Coronary artery (tissue), 2 donors: ENCODE results near the gene AP5Z1.

ENCODE experiments used
- DNase-seq: peaks from one replicate; pipeline ENCODE4 v3.0.0-alpha.2; 2017; ENCODE audit warnings: low spot score
- H3K27ac ChIP-seq, 2 donors: fragments of 200-600 bp; sonication (generic); one replicate each; pipeline ENCODE4 v1.5.1; 2016 to 2019
- H3K4me3 ChIP-seq: fragments of 200-600 bp; sonication (generic); 2 replicates; pipeline ENCODE4 v1.5.1; 2016; ENCODE audit warnings: mild to moderate bottlenecking, moderate library complexity
- TF ChIP-seq, protein P1 (sequence below): fragments of 200-600 bp; sonication (generic); IDR thresholded peaks from one replicate; pipeline ENCODE4 v1.5.1; 2019; ENCODE audit warnings: antibody characterized with exemption

Gene AP5Z1

DNA sequence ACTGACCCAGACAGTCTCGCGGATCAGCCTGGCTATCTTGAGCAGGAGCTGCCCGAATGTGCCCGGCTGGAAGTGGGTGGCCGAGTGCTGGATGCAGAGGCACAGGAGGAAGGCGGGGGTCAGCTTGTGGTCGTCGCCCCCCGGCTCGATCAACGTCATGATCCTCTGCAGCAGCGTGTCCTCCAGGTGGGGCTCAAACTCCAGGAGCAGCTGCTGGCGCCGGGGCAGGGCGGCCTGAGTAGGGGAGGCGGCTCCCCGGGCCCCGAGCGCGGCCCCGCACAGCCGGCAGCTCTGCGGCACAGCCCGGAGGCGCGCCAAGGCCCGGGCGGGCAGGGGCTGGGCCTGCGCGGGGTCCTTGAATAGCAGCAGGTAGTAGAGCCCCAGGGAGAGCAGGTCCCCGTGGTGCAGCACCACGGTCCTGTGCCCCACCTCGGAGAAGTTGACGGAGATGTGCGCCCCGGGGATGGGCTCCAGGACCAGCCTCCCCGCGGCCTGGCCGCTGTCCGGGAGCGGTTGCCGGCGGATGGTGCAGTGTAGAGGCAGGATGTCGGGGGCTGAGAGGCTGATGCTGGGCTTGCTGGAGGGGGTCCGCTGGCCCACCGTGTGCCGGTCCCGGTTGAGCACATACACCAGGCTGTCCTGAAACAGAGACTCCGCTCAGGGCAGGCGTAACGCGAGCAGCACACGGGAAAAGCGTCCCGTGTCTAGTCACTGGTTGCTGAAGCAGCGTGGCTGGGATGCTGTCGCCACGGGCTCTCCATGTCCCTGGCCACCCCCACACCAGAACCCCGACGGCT is 59.4 kb downstream of the AP5Z1 start:
- Histone ChIP-seq H3K4me3 (no peak overlapping the region), H3K27ac (no peak overlapping the region)
- DNase-seq: peak; percentile 61
- TF ChIP-seq, protein P1, sequence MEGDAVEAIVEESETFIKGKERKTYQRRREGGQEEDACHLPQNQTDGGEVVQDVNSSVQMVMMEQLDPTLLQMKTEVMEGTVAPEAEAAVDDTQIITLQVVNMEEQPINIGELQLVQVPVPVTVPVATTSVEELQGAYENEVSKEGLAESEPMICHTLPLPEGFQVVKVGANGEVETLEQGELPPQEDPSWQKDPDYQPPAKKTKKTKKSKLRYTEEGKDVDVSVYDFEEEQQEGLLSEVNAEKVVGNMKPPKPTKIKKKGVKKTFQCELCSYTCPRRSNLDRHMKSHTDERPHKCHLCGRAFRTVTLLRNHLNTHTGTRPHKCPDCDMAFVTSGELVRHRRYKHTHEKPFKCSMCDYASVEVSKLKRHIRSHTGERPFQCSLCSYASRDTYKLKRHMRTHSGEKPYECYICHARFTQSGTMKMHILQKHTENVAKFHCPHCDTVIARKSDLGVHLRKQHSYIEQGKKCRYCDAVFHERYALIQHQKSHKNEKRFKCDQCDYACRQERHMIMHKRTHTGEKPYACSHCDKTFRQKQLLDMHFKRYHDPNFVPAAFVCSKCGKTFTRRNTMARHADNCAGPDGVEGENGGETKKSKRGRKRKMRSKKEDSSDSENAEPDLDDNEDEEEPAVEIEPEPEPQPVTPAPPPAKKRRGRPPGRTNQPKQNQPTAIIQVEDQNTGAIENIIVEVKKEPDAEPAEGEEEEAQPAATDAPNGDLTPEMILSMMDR: no peak

DNA sequence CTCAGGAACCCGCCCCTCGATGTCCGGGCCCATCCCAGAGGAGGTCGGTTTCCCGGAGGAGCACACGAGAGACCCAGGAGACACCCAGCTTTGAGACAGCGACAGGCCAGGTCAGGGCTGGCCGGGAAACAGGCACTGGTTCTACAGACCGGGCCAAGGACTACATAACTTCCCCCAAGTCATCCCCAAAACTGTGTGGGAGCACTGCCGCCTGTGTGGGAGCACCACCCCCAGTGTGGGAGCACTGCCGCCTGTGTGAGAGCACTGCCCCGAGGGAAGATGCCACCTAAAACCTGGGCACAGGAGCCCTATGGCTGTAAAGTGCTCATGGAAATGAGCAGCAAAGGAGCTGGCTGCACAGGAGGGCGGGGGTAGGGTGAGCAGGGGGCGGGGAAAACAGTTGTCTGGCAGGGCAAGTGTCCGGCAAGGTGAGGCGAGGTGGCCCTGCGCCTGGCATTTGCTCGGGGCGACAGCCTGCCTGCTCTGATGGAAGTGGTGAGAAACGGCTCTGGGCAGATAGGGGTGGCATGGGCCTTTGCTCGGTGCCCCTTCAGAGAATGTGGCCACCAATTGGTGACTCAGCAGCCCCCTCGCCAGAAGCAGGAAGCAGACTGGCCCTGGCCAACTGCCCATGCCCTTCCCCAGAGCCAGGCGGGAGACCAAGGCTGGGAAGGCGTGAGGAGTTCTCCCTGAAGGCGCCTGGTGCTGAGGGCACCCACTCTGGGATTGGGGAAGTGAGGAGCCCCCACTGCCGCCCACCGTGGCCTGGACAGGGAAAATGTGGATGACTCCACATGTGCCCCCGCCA is 60.2 kb downstream of the AP5Z1 start:
- TF ChIP-seq, protein P1: no peak
- no peak overlapping the region for H3K4me3 ChIP-seq
- no peak overlapping the region for H3K27ac ChIP-seq
- peak; percentile 67 for DNase-seq

DNA sequence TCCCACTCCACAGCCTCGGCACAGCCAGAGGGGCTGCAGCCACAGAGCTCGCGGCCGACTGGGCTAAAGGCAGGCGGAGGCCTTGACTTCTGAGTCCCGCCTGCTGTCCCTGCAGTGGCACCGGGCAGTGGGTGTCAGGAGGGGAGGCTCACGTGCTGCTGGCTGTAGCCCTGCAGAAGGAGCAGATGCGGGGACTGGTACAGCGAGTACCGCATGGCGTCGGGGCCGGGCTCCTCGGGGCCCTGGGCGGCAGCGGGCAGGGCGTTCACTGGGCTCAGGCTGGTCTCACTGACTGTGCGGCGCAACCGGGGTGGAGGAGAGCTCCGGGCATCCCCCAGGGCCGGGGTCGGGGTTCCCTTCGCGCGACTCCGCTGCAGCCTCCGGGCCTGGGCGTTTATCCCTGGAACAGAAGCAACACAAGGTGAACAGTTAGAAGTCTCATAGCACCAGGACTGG is 60.8 kb downstream of the AP5Z1 start:
- peak; percentile 64 for DNase-seq
- Histone ChIP-seq H3K27ac (no peak overlapping the region), H3K4me3 (no peak overlapping the region)
- TF ChIP-seq, protein P1: no peak

DNA sequence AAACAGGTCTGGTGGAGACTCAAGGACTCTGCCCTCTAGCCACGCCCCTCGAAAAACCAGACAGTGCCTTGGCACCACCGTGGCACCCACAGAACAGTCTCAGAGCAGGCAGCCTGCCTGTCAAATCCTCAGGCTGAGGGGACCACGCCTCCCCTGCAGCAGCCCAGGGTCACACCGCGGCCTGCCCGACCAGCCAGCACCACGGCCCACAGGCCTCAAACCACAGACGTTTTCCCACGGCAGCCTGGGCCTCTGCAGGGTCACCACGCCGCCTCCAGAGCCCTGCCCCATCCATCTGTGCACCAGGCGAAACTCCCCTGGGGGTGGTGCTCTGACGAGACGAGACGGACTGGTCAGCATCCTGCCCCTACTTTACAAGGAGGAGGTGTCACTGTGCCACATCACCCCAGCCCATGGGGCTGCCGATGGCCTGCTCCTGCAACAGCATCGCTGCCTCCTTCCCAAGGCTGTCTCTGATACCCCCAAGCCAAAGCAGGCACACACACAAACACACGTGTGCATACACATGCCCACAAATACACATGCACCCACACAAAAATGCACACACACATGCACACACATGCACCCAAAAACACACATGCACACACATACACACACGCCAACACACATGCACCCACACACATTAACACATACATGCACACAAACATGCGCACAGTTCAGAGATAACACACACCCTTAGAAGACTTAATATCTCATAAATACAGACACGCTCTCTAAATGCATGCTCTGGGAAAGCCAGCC is 61.8 kb downstream of the AP5Z1 start:
- no peak overlapping the region for H3K4me3 ChIP-seq
- DNase-seq: peak; percentile 70
- no peak overlapping the region for H3K27ac ChIP-seq
- TF ChIP-seq, protein P1: no peak

DNA sequence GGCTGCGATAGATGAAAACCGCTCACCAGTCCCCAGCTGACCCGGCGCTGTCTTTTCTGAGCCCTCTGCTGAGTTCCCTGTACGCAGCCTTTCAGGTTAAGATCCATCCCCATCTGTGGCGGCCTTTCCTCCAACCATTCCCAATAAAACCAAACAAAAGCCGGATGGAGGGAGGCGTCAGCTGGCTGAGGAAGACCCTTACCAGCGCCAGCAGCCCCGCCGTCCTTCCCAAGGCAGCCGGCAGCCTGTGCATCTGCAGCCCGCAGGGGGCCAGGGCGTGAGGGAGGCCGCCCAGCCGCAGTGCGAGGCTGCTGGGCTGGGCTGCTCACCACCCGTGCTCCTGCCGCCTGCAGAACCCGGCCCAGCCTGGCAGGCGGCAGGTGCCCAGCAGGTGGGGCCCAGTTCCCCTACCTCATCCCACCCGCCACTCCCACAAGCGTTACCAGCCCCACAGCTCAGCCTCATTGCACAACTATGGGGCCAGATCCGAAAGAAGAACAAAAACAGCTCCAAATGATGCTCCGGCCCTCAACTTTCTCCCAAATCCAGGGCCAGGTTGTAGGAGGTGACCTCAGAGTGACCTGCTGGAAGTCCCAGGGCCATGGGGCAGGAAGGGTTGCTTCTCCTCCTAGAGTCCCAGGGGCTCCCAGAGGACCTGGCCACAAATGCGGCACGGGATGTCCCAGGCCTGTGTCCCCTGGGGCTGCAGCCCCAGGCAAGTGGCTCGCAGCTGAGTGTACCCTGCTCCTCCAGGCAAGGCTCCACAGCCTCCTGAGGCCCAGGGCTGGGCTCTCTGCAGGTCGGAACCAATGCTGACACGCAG is 62.6 kb downstream of the AP5Z1 start:
- DNase-seq: peak; percentile 64
- TF ChIP-seq, protein P1: no peak
- Histone ChIP-seq H3K4me3 (no peak overlapping the region), H3K27ac (no peak overlapping the region)

DNA sequence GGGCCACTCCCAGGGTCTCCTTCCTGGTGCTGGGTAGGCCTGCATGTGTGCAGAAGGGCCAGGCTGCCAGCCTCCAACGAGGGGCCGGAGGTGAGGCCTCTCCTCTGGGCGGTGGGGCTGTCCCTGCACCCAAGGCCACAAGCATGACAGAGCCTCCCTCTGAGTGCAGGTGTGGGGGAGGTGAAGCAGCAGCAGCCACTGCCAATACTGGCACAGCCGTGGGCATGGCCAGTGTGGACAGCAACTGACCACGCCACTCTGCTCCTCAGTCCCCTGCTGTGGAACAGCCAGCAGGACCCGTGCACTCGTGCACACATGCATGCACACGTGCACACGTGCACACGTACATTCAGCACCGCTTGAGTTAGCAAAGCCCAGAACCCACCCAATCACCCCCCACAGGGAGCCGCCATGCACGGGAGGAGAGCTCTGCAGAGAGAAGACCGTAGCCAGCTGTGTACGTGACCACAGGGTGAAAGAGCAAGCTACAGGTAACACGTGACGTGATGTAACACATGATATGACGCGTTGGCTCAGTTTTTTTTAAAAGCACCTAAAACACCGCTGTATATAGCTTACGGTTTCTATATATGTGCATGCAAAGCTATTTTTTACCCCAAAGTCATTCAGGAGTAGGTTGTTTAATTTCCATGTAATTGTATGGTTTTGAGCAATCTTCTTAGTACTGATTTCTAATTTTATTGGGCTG is 63.4 kb downstream of the AP5Z1 start:
- Histone ChIP-seq H3K27ac (no peak overlapping the region), H3K4me3 (no peak overlapping the region)
- DNase-seq: no peak
- TF ChIP-seq, protein P1: no peak
